Gastroesophageal sphincter (tissue), 3 donors: ENCODE data around the gene SLC6A16.

ENCODE experiments used
- CTCF ChIP-seq, 4 experiments: fragments of 200-600 bp in 2 of 4; fragments of 450-650 bp in 2 of 4; sonication (generic) in 1 of 4; IDR thresholded peaks; one replicate each; pipeline ENCODE4 v1.5.1; 2017 to 2019; ENCODE audit warnings: antibody characterized with exemption in 4 of 4, mild to moderate bottlenecking in 2 of 4, moderate library complexity in 2 of 4
- EP300 ChIP-seq: sonication (generic); formaldehyde crosslinking; IDR thresholded peaks from one replicate; pipeline ENCODE4 v1.6.1; 2017; ENCODE audit warnings: antibody characterized with exemption, mild to moderate bottlenecking
- POLR2A ChIP-seq, 2 donors: fragments of 450-650 bp; IDR thresholded peaks; one replicate each; pipeline ENCODE4 v1.6.1; 2017; ENCODE audit warnings: antibody characterized with exemption in 2 of 2, mild to moderate bottlenecking in 2 of 2, moderate library complexity in 1 of 2

DNA sequence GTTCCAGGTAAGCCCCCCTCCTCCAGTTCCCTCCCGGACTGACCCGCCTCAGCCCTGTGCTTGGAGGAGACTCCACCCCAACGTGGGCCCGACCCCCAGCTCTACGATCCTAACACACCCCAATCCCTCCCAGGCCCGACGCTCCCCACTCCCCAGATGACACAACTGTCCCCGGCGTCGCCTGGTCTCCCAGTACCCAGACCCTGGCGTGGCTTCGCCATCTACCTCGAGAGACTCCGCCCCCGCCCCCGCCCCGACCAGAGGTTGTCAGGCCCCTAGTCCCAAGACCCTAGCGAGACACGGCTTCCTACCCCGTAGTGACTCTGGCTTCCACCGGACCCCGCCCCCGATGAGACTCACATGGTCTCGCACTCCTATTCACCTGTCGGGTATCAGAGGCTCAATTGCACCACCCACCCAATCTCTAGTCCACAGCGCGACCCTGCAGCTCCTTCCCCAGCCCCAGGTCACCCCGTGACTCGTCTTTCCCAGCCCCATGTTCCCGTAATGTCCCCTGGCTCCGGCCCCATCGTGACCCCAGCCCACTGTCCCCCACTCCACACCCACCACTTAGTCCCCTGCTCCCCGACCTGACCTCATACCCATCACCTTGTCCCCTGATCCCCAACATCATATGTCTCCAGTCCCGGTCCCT, 13.2 kb upstream of the SLC6A16 start:
- TF ChIP-seq EP300 (no peak), CTCF (IDR thresholded peaks at IDR 0.05) (no peak), POLR2A (IDR thresholded peaks at IDR 0.05) (no peak)
